ENCODE measurements around the gene C19orf44. TPM values are rescaled to one million over a fixed set of nuclear protein-coding genes. Genes with fewer than 3 reads are reported as not detected.
A peak's percentile ranks its signal among the peaks of the same experiment; 100 is the strongest.
"Not testable (repeated sequence)": the region's sequence is repeated elsewhere in the genome, so short reads cannot be mapped to it uniquely, and the experiment has no call there.

The C19orf44 gene
- total RNA-seq, 3 donors from 2014 or later (not counting 1 experiment from before 2014, with no cell fraction given): 1.2 to 2.8 (median 1.4) TPM

- intact Hi-C loops (cut with micrococcal nuclease): no loop called here
- no peaks in the 10 kb centered on the region for H3K9me3 ChIP-seq (ENCODE audit: control insufficient read depth, insufficient read depth, low read length)
- no peak for DNase-seq
- Mint-ChIP-seq H3K9me3 (no peaks in the 10 kb centered on the region), H3K4me3 (no peak overlapping the region), H3K4me1 (no peaks in the 10 kb centered on the region), H3K27me3 (ENCODE audit: low read depth in 2 of 2) (no peaks in the 10 kb centered on the region), H3K36me3 (no peaks in the 10 kb centered on the region), H3K27ac (no peak overlapping the region)
- TF ChIP-seq CTCF (IDR thresholded peaks at IDR 0.05): no peak
- WGBS (ENCODE audit: insufficient coverage): 94% methylated on average over 7 of the region's 7 CpGs
- H3K4me3 ChIP-seq (ENCODE audit: low read length): no peak overlapping the region
- H3K27me3 ChIP-seq (ENCODE audit: control insufficient read depth, insufficient read depth, low read length): no peaks in the 10 kb centered on the region
- H3K36me3 ChIP-seq (ENCODE audit: control insufficient read depth, insufficient read depth, low read length): no peaks in the 10 kb centered on the region
- no peaks in the 10 kb centered on the region for H3K4me1 ChIP-seq (ENCODE audit: control insufficient read depth, insufficient read depth, low read length)
- no peak for ATAC-seq
- H3K27ac ChIP-seq (ENCODE audit: low read length): no peak overlapping the region
Measured at GRCh38 chr19:16482745-16483144, 13.4 kb upstream of the C19orf44 start.

GRCh38 chr19:16486476-16486875 is 9.7 kb upstream of the C19orf44 start:
- H3K9me3 Mint-ChIP-seq; H3K36me3 Mint-ChIP-seq; H3K27ac ChIP-seq (ENCODE audit: low read length); H3K4me3 ChIP-seq (ENCODE audit: low read length); H3K36me3 ChIP-seq (ENCODE audit: control insufficient read depth, insufficient read depth, low read length); H3K27me3 ChIP-seq (ENCODE audit: control insufficient read depth, insufficient read depth, low read length); ATAC-seq; H3K27ac Mint-ChIP-seq; intact Hi-C loops (cut with micrococcal nuclease); H3K9me3 ChIP-seq (ENCODE audit: control insufficient read depth, insufficient read depth, low read length); H3K4me1 Mint-ChIP-seq; DNase-seq; H3K4me3 Mint-ChIP-seq; H3K4me1 ChIP-seq (ENCODE audit: control insufficient read depth, insufficient read depth, low read length); H3K27me3 Mint-ChIP-seq (ENCODE audit: low read depth in 2 of 2): not testable (repeated sequence)
- WGBS (ENCODE audit: insufficient coverage): 78% methylated on average over 2 of the region's 4 CpGs

GRCh38 chr19:16496613-16496983 is 404 bp downstream of the C19orf44 start:
- peaks cover 9 to 12% of the 10 kb centered on the region in 2 donors for H3K4me1 Mint-ChIP-seq

GRCh38 chr19:16497042-16497441 is 848 bp downstream of the C19orf44 start:
- Histone ChIP-seq H3K27me3 (ENCODE audit: control insufficient read depth, insufficient read depth, low read length) (no peaks in the 10 kb centered on the region), H3K4me3 (ENCODE audit: low read length) (no peak overlapping the region), H3K4me1 (ENCODE audit: control insufficient read depth, insufficient read depth, low read length) (peaks cover 16% of the 10 kb centered on the region), H3K27ac (ENCODE audit: low read length) (no peak overlapping the region), H3K36me3 (ENCODE audit: control insufficient read depth, insufficient read depth, low read length) (no peaks in the 10 kb centered on the region), H3K9me3 (ENCODE audit: control insufficient read depth, insufficient read depth, low read length) (no peaks in the 10 kb centered on the region)
- peak overlapping the region; percentile 98 for H3K4me3 Mint-ChIP-seq
- H3K36me3 Mint-ChIP-seq: no peaks in the 10 kb centered on the region
- peak overlapping the region; percentile 91 to 95 for H3K27ac Mint-ChIP-seq
- no peaks in the 10 kb centered on the region for H3K27me3 Mint-ChIP-seq (ENCODE audit: low read depth in 2 of 2)
- 96% methylated on average over 12 of the region's 12 CpGs for WGBS (ENCODE audit: insufficient coverage)
- no peak for DNase-seq
- TF ChIP-seq CTCF (IDR thresholded peaks at IDR 0.05): no peak
- intact Hi-C loops (cut with micrococcal nuclease): no loop called here
- H3K9me3 Mint-ChIP-seq: no peaks in the 10 kb centered on the region
- H3K4me1 Mint-ChIP-seq: peaks cover 9 to 12% of the 10 kb centered on the region in 2 donors
- ATAC-seq: no peak

More at GRCh38 chr19:16496613-16496983, 404 bp downstream of the C19orf44 start:
- no peak for TF ChIP-seq CTCF (IDR thresholded peaks at IDR 0.05)
- Mint-ChIP-seq H3K36me3 (no peaks in the 10 kb centered on the region), H3K4me3 (peak overlapping the region; percentile 98), H3K9me3 (no peaks in the 10 kb centered on the region), H3K27ac (peak overlapping the region; percentile 91 to 95), H3K27me3 (ENCODE audit: low read depth in 2 of 2) (no peaks in the 10 kb centered on the region)
- peak overlapping the region; percentile 55 for H3K27ac ChIP-seq (ENCODE audit: low read length)
- H3K9me3 ChIP-seq (ENCODE audit: control insufficient read depth, insufficient read depth, low read length): no peaks in the 10 kb centered on the region
- H3K36me3 ChIP-seq (ENCODE audit: control insufficient read depth, insufficient read depth, low read length): no peaks in the 10 kb centered on the region
- DNase-seq (no peak), ATAC-seq (no peak)
- peak overlapping the region; percentile 61 for H3K4me3 ChIP-seq (ENCODE audit: low read length)
- peaks cover 16% of the 10 kb centered on the region for H3K4me1 ChIP-seq (ENCODE audit: control insufficient read depth, insufficient read depth, low read length)
- intact Hi-C loops (cut with micrococcal nuclease): loop anchor here (1.0 kb wide), 2 partner anchors 46 to 47 kb away; partner anchors contain the start of gene CHERP
- 44% methylated on average over 15 of the region's 16 CpGs for WGBS (ENCODE audit: insufficient coverage)
- no peaks in the 10 kb centered on the region for H3K27me3 ChIP-seq (ENCODE audit: control insufficient read depth, insufficient read depth, low read length)
